OCI-M2 (cell line): ENCODE data around the gene ZNF783.
"Not testable (repeated sequence)": the region's sequence is repeated elsewhere in the genome, so short reads cannot be mapped to it uniquely, and the experiment has no call there.

Experiments
- DNase-seq: peaks from one replicate; lab custom pipeline; 2025; ENCODE audit not compliant: unreplicated experiment; lab: John Stamatoyannopoulos, UW

The ZNF783 gene

GRCh38 chr7:149297034-149297755, 35.2 kb downstream of the ZNF783 start:
- DNase-seq = no peak

DNA sequence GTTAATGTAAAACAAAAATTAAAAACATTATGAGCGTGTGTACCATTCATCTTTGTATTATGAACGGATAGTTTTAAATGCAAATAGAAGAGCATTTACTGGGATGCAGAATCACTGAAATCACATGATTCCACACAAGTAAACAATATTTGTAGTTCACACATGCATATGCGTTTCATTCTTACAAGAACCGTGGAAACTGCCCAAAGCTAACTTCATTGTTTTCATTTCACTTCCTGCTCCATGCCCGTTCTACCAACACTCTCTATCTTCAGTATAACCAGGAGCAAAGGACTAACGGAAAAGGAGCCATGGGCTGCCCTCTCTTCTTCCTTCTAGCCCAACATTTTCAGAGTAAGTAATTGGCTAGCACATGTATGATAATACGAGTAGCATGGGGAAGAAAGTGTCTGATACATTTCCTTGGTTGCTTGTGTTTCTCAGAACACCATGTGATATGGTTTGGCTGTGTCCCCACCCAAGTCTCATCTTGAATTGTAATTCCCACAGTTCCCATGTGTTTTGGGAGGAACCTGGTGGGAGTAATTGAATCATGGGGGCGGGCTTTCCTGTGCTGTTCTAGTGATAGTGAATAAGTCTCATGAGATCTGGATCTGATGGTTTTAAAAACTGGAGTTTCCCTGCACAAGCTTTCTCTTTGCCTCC, 38.8 kb downstream of the ZNF783 start:
- DNase-seq = no peak

DNA sequence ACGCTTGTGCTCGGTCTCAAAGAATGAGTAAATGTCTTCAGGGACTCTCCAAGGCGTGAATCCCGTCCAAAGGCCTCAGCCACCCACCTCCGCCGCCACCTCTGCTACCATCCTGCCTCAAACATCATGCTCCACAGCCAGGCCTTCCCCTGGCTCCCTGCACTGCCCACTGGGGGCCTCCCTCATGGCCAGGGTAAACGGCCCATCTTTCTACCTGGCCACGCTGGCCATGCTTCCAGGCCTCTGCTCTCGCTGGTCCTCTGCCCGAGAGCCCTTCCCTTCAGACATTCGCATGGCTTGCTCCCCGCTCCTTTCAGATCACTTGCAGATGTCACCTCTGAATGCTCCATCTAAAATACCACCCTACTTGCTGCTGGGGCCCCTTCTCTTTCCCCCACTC, 40.2 kb downstream of the ZNF783 start:
- DNase-seq = no peak

GRCh38 chr7:149302865-149303264, 40.9 kb downstream of the ZNF783 start:
- no peak for DNase-seq

- no peak for DNase-seq
Observed at GRCh38 chr7:149304006-149304405, 42.0 kb downstream of the ZNF783 start.

- no peak for DNase-seq
Observed at GRCh38 chr7:149306854-149307253, 44.9 kb downstream of the ZNF783 start.

DNA sequence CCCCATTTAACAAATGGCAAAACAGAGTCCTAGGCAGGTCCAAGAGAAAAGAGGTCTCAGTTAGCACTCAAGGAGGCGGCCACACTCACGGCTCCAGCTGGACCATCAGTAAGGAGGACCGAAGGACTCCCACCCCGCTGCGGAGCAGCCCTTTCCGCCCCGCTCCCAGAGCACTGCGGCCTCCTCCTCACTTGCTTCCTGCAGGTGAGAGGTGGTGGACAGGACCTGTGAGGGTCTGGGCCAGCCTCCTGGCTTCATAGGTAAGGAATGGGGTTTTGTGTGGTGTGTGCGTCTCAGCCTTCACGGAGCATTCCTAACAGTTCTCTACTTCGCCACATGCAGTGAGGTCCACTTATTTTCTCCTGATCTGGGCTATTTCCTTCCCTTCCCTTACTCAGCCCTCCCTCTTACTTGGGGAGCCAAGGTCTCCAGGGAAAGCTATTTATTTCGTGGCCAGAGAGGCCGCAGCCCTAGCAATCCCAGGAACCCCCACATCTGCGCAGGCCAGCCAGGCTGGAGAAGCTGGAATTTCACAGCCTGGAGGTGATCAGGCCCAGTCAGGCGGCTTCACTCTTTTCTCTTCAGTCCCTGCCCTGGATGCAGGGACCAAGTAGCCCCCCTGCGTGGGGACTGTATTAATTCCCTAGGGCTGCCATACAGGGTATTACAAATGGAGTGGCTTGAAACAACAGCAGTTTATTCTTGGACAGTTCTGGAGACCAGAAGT, 45.9 kb downstream of the ZNF783 start:
- DNase-seq = no peak

GRCh38 chr7:149310113-149310836, 48.3 kb downstream of the ZNF783 start:
- no peak for DNase-seq

- no peak for DNase-seq
Observed at GRCh38 chr7:149310990-149311573, 49.1 kb downstream of the ZNF783 start.

GRCh38 chr7:149313981-149314380, 52.0 kb downstream of the ZNF783 start:
- no peak for DNase-seq

DNA sequence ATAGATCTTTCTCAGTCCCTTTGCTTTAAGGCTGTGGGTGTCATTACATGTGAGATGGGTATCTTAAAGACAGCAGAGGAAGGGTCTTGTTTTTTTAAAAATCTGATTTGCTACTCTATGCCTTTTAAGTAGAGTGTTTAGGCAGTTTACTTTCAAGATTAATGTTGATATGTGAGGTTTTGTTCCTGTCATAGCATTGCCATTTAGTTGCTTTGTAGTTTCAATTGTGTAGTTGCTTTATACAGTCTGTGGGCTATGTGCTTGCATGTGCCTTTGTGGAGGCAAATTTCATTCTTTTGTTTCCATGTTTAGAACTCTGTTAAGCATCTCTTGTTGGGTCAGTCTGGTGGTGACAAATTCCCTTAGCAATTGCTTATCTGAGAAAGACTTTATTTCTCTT, 54.6 kb downstream of the ZNF783 start:
- DNase-seq = no peak

DNA sequence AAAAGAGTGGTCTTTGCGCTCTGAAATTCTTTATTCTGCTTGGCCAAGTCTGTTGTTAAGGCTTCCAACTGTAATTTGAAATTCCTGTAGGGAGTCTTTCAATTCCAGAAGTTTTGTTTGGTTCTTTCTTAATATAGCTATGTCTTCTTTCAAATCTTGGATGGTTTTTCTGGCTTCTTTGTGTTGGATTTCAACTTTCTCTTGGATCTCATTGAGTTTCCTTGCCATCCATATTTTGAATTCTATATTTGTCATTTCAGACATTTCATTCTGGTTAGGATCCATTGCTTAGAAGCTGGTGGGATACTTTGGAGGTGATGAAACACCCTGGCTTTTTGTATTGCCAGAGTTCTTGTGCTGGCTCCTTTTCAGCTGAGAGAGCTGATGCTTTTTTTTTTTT, 55.5 kb downstream of the ZNF783 start:
- no peak for DNase-seq

- no peak for DNase-seq
Observed at GRCh38 chr7:149317986-149318672, 56.1 kb downstream of the ZNF783 start.

DNA sequence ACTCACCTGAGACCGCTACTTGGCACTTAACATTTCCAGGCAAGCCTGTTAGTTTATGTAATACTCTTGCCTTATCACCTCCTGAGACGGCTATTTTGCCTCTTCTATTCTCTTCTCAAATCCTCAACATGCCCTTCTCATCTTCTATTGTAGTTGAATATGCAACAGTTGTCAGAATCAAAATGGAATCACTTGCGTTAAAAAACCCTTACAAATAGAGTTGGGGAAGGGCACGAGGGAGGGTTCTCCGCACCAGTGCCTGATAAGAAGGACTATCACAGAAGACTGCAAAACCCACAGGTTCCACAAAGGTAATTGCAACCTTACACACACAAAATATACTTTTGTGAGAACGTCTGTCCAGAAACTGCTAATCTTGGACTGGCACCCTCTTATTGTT, 57.4 kb downstream of the ZNF783 start:
- no peak for DNase-seq

DNA sequence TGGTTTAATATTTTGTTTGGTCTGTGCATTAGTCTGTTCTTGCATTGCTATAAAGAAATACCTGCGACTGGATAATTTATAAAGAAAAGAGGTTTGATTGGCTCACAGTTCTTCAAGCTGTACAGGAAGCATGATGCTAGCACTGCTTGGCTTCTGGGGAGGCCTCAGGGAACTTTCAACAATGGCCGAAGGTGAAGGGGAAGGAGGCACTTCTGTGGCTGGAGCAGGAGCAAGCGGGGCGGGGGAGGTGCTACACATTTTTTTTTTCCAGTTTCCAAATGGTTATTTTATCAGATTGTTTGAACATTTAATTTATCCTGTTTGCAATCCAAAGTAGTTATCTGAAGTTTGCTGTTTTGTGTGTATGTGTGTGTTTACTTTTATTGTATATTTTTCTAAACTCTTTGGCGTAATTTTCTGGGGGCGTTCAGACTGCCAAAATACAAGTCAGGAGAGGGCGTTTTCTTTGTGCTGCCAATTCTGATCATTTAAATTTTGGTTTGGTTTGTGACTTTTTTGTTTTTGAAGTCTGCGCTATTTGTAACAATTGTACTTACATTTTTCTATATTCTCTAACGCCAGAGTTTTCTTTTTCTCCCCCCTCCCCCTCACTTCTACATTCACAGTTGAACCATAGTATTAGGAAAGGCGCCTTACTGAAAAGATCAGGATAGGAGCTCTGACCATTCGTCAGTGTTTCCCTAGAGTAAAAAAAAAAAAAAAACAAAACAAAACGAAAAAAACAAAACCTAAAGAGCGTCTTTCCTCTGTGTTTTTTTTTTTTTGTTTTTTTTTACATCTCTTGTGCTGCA, 58.5 kb downstream of the ZNF783 start:
- DNase-seq = no peak

- DNase-seq = not testable (repeated sequence)
Observed at GRCh38 chr7:149321125-149321905, 59.3 kb downstream of the ZNF783 start.

DNA sequence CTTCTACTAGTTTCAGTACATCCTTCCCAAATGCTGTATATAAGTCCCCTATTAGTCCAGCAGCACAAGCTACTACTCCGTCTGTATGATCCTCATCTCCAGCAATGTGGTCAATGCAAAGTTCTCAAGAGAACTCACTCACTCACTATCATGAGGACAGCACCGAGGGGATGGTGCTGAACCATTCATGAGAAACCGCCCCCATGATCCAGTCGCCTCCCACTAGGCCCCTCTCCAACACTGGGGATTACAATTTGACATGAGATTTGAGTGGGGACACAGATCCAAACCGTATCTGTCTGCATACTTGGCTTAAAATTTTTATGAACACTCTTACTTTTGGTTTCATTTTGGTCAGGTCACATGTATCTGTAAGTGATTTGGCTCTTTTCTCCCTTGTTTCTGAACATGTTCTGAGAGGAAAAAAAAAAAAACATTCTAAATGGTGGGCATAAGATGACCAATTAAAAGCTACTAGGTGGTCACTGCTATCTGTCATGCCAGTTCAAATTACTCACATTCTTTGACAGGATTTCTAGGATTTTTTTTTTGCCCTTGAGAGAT, 60.1 kb downstream of the ZNF783 start:
- DNase-seq = no peak

- no peak for DNase-seq
Observed at GRCh38 chr7:149322737-149323136, 60.7 kb downstream of the ZNF783 start.

DNA sequence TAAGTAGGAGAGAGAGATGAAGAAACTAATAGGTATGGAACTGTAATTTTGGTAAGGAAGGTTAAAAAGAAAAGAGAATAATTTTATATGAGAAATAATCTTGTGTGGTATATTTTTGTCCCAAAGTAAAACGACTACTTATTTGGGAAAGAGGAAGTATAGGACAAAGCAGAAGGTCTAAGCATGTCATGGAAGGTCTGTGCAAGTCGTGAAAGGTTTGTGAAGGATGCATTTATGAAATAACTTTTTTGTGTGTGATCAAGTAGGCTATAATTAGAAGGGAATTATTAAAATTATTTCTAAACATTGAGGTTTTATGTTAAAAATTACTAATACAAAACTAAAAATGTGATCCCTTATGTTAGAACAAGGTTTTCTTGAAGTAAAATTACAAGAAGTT, 63.3 kb downstream of the ZNF783 start:
- DNase-seq = no peak
